ENCODE measurements around the gene FARP1.

Gene FARP1, protein sequence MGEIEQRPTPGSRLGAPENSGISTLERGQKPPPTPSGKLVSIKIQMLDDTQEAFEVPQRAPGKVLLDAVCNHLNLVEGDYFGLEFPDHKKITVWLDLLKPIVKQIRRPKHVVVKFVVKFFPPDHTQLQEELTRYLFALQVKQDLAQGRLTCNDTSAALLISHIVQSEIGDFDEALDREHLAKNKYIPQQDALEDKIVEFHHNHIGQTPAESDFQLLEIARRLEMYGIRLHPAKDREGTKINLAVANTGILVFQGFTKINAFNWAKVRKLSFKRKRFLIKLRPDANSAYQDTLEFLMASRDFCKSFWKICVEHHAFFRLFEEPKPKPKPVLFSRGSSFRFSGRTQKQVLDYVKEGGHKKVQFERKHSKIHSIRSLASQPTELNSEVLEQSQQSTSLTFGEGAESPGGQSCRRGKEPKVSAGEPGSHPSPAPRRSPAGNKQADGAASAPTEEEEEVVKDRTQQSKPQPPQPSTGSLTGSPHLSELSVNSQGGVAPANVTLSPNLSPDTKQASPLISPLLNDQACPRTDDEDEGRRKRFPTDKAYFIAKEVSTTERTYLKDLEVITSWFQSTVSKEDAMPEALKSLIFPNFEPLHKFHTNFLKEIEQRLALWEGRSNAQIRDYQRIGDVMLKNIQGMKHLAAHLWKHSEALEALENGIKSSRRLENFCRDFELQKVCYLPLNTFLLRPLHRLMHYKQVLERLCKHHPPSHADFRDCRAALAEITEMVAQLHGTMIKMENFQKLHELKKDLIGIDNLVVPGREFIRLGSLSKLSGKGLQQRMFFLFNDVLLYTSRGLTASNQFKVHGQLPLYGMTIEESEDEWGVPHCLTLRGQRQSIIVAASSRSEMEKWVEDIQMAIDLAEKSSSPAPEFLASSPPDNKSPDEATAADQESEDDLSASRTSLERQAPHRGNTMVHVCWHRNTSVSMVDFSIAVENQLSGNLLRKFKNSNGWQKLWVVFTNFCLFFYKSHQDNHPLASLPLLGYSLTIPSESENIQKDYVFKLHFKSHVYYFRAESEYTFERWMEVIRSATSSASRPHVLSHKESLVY

DNA sequence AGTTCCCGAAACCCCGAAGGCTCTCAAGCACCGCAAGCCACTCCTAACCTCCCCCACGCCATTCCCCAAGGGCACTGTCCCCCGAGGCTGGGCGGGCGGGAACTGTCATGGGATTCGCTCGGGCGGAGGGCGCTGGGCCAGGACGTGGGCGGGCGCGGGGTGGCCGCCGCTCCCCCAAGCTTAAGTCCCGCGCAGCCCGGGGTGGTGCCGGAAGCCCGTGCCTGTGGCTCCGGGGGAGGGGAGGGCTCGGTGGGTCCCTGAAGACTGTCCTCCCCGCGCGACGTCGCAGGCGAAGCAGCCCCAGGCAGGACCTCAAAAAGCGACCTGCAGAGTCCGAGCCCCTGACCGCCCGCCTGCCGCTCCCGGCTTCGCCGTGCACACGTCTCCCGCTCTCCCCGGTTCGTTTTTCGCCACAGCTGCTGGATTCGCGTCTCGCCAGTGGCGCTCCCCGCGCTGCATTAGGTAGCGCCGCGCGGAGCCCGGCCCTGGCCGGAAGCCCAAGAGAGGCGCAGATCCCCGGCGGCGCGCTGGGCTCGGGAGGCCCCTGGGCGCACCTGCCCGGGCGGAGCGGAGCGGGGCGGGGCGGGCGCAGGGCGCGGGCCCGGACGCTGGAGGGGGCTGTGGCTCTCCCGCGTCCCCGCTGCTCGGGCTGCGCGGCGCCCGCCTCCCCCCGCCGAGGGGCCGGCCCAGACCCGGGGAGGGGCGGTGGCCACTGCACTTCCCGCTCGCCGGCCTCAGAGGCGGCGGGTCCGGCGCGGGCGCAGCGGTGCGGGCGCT lies at the start of gene FARP1:
TSS of gene FARP1 (plus strand) at position 715 of the 777 bp plus-strand sequence. CDS start 70,149 bp downstream, outside the sequence.
- DNase-seq (ENCODE audit: low read depth) = peak; percentile 17

DNA sequence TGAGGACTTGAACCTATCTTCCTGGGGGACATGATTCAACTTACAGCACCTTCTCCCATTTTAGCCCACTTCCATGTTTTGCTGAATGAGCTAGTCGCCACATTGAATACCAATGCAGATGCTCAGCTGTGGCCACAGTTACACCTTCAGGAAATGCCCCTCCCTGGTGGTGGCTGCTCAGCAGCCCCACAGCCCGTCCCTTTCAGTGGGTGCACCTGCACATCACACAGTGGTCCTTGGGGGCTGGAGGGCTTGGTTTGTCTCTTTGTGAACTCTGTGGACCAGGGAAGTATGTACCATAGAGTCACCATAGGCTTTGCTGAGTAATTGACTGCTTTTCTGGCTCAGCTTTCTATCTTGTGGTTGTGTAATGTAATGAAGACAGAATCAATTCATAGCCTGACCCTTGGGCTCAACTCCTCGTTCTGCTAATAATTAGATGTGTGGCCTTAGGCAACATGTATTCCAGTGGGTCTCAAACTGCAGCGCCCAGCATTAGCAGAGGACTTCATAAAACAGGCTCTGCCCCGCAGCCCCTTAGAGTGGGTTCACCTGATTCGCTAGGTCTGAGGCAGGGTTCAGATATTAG lies 48.1 kb upstream of the FARP1 start:
- DNase-seq (ENCODE audit: low read depth) = no peak

DNA sequence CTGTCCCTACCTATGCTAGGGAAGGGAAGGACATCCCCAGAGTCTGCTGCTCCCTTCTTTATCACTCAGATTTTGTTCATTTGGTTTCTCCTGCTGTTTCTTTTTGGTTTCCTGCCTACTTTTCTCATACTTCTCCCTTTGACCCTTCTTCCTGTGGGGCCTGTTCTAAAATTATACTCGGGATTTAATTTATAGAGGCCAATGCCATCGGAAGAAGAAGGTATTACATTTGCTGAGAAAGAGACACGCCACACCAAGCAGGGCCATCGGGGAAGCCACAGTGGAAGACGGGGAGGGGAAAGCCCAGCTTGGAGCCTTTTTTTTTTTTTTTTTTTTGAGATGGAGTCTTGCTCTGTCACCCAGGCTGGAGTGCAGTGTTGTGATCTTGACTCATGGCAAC lies 46.8 kb upstream of the FARP1 start:
- DNase-seq (ENCODE audit: low read depth) = no peak

DNA sequence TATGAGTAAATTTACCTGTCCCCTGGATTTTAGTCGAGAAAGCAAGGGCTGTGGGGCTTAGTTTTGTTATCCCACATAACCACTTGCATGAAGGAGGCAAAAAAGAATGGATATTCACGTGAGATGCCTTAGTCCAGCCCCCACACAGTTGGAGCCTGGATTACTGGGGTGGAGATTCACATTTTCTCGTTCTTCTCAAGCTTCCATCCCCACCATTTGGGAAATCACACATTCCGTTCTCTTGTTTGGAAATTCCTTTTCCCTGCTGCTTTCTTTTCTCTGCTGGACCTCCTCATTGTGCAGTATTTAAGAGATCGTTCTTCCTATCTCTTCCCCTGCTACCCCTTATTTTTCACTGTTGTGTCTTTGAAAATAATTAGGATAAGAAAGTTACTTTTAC lies 45.1 kb upstream of the FARP1 start:
- no peak for DNase-seq (ENCODE audit: low read depth)

DNA sequence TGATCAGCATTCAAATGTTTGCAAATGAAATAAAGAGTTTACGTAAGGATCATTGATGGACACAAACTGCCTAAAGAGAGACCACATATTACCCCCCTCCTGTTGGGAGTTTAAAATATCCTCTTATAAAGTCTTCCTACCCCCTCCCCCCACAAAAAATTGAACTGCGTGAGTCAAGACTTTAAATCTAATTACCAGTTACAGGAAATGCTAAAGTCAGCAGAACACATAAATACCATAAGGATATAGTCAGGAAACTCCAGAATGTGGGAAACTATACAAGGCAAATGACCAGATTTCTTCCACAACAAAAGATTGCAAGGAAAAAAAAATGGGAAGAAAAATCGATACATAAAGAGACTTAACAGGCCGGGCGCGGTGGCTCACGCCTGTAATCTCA lies 44.4 kb upstream of the FARP1 start:
- no peak for DNase-seq (ENCODE audit: low read depth)

DNA sequence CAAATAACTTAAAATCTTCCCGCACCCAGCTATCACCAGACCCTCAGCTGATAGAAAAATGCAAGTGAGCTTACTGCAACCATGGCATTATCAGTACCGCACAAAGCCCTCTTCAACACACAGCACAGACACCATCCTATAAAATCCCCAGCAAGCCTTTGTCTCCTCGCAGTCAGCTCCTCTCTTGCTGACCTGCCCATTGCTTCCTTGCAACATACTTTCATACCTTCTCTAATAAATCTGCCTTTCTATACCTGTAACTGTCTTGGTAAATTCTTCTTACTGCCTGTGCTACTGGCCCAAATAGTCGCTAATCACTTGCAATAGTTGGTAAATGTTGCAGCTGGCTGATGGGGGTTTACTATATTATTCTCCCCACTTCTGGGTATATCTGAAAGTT lies 43.3 kb upstream of the FARP1 start:
- DNase-seq (ENCODE audit: low read depth) = no peak

DNA sequence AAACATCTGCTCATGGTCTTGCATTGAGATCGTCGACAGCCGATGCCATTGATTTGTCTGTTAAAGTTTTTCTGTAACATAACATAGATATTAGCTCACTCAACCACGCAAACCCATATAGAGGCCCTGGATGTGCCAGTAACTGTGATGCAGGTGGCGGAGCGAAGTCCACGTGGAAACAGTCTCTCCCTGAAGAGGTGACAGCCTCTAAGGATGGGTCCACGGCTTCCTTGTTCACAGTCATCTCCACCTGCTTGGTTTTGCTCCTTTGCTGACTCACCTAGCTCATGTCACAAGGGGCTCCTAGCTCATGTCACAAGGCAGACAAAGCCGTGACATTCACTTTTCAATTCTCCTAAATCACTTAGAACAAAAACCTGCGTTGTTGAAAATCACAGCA lies 42.4 kb upstream of the FARP1 start:
- DNase-seq (ENCODE audit: low read depth) = no peak

DNA sequence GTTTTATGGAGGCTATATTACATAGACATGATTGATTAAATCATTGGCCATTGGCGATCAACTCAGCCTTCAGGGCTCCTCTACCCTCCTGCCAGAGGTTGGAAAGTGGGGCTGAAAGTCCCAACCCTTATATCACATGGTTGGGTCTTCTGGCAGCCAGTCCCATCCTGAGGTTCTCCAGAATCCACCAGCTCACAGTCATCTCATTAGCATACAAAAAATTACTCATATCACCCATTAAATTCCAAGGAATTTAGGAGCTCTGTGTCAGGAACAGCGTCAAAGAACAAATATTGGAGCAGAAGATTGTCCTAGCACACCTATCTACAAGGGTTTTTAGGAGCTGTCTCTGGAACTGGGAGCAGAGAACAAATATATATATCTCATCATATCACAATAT lies 39.4 kb upstream of the FARP1 start:
- DNase-seq (ENCODE audit: low read depth) = no peak

DNA sequence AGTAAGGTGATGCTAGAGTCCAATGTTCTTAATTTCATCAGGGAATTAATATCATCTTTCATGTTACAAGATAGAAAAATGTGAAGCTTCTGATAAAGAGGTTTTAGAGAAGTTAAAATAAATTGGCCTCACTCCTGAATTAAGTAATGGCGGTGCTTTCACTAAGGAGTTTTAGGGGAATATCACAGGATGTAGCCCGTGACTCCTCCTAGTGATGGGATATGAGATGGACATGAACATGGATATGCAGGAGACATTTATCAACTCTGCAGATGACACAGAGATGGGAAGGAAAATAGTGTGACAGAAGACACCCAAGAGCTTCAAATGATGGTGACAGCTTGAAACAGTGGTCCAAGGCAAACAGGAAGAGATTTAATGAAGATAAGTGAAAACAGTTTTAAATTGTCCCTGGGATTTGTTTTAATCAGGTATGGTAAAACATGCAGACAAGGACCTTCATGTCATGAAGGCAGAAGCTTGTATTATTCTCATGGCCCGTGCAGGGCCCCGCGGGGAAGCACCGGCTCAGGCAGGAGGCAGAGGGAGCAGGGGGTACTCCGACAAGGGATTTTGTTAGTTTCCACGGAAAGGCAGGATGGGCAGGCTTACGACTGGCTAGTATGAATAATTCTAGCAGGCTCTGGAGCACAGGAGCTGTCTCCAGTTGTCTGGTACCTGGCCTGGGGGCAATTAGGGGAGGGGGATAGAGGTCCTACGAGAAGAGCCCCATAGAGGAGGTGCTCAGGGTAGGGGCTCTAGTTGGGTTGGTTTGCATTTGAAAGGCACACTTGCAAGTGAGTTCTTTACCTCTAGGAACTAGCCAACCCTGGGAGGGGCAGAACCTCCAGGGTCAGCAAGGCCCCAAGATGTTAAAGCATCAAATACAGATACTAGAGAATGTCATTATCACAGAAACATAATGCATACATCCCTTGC lies 38.7 kb upstream of the FARP1 start:
- DNase-seq (ENCODE audit: low read depth) = no peak

DNA sequence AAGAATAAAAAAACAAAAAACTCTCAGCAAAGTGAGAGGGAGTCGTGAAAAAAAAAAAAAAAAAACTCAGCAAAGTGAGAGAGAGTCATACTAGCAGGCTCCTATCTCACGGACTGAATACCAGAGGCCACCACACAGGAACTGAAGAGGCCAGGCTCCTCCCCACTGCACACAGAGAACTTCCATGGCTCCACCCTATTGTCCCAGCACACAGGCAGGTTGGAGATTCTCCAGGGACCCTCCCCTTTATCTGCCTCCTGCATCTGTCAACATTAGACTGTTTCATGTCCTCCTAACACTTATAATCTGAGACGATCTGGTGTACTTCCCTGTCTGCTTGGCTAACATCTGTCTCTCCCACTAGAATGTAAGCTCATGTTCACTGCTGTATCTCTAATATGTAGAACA lies 37.0 kb upstream of the FARP1 start:
- DNase-seq (ENCODE audit: low read depth) = no peak

DNA sequence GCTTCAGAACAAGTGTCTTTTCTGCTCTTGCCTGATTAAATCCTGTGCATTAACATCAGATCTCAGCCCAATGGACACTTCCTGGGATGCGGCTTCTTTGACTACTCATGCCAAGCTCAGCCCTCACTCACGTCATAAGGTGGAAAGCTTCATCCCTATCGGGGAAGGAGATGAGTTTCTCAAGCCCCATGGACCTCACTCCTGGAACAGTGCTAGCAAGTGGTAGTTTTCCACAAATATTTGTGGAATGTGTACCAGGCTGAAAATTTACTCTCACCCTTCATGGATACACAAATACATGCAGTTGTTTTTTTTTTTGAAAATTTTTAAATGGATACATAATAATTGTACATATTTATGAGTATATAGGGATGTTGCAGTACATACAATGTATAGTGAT lies 34.6 kb upstream of the FARP1 start:
- DNase-seq (ENCODE audit: low read depth) = no peak

DNA sequence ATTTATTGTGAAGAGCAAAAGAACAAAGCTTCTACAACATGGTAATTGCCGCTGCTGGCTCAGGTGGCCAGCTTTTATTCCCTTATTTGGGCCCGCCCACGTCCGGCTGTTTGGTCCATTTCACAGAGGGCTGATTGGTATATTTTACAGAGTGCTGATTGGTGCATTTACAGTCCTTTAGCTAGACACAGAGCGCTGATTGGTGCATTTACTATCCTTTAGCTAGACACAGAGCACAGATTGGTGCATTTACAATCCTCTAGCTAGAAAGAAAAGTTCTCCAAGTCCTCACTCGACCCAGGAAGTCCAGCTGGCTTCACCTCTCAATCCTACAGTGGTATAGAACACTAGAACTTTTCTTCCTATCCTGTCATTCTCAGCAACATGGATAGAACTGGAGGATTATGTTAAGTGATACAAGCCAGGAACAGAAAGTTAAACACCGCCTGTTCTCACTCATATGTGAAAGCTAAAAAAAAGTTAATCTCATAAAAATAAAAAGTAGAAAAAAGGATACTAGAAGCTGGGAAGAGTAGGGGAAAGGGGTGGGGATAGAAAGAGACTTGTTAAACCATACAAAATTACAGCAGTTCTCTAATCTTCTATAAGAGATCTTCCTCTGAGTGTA lies 33.6 kb upstream of the FARP1 start:
- DNase-seq (ENCODE audit: low read depth) = no peak

DNA sequence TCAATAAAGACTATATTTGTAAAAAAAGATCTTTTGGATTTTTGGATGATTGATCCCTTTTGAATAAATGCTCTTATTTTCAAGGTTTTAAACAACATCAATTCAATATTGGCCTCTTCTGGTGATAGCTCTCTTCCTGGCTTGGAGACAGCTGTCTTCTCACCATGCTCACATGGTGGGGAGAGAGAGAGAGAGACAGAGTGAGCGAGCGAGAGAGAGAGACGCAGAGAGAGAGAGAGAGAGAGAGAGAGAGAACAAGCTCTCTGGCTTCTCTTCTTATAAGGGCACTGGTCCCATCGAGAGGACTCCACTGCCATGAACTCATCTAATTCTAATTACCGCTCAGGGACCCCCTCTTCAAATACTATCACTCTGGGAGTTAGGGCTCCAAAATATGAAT lies 32.1 kb upstream of the FARP1 start:
- no peak for DNase-seq (ENCODE audit: low read depth)

DNA sequence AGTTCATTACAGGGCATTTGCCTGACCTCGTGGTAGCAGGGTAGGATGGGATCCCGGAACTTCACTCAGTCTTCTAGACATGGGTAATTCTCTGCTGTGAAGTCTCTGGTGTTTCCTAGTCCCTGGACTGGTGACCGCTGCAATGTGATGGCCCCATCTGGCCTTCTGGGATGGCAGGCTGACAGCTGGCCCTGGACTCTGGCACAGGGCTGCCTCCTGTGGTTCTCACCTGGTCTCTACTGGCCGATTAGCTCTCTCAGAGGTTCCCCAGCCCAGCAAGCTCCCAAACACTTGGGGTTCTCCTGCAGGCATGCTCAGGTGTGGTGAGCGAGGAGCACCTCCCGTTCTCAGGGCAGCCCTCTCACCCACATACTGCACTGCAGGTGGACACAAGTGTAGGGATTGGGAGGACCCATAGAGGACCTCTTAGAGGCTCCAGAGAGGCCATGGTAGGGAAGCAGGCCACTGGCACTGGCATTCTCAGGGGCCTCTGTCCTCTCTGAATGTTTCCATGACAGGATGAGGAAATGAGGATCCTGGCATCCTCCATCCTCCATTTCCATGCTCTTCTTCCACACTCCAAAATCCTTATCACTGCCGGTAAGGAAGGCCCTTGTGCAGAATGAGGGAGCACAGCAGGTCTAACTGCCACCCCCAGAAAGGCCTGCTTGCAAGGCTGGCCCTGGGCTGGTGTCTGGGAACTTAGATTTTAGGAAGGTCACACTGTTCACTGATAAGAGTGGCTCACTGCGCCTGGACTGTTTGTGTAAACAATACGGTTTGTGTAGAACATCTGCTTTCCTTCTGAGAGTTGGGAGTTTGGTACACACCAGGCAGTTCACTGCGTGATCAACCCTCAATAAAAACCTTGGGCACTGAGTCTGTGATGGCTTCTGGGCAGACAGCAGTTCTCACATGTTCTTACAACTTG lies 31.5 kb upstream of the FARP1 start:
- DNase-seq (ENCODE audit: low read depth) = no peak

DNA sequence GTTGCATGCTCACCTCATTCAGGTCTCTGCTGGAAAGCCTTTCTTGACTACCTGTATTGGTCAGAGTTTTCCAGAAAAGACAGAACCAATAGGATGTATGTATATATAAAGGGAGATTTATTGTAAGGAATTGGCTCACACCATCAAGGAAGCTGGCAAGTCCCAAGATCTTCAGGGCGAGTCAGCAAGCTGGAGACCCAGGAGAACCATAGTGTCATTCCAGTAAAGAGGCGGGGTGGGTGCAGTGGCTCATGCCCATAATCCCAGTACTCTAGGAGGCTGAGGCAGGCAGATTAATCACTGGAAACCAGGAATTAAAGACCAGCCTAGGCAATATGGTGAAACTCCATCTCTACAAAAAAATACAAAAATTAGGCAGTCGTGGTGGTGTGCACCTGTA lies 30.4 kb upstream of the FARP1 start:
- no peak for DNase-seq (ENCODE audit: low read depth)

DNA sequence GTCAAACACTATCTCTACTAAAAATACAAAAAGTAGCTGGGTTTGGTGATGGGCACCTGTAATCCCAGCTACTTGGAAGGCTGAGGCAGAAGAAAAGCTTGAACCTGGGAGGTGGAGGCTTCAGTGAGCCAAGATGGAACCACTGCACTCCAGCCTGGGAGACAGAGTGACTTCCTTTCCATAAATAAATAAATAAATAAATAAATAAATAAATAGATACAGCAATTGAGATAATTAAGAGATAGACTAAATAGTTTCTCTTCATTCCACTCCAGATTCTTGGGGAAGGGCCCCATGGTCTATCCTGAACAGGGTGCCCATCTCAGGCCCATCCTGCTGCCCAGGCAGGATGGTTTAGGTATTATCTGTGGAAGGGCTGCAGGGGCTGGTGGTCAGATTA lies 24.0 kb upstream of the FARP1 start:
- no peak for DNase-seq (ENCODE audit: low read depth)

DNA sequence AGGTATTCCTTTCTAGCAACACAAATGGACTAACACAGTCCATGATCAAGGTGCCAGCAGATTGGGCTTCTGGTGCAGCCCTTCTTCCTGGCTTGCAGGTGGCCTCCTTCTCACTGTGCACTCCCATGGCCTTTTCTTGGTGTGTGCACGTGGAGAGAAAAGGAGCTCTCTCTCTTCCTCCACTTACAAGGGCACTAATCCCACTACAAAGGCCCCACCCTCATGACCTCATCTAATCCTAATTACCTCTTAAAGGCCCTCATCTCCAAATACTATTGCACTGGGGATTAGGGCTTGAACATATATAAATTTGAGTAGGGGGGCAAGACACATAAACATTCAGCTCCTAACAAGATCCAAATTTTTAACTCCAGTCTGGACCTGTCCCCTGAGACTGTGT lies 19.7 kb upstream of the FARP1 start:
- no peak for DNase-seq (ENCODE audit: low read depth)

DNA sequence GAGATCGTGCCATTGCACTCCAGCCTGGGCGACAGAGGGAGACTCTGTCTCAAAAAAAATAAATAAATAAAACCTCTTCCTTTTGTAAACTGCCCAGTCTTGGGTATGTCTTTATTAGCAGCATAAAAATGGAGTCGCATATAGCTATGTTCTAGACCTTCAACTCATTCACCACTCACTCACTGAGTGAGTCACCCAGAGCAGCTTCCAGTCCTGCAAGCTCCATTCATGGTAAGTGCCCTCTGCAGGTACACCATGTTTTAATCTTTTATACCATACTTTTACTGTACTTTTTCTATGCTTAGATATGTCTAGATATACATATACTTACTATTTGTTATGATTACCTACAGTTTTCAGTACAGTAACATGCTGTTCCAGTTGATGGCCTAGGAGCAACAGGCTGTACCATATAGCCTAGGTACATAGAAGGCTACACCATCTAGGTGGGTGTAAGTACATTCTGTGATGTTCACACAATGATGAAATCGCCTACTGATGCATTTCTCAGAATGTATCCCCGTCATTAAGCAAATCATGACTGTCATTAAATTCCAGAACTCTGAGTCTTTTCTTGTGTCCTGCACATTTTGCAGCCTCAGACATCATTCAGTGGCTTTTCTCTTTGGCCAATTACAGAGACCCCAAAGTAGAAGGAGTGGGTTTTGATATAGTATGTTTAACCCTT lies 13.7 kb upstream of the FARP1 start:
- no peak for DNase-seq (ENCODE audit: low read depth)

Measured in fibroblast of the conjunctiva (primary cell).